GM18508 (cell line): Measurements from ENCODE around the gene FOXI2.

Experiments used
- ATAC-seq: cut with Tn5 transposase; IDR thresholded peaks from one replicate; pipeline ENCODE4 v1.9.1; 2021; ENCODE audit warnings: moderate number of reproducible peaks; ENCODE audit not compliant: insufficient read depth, unreplicated experiment

FOXI2 gene

DNA sequence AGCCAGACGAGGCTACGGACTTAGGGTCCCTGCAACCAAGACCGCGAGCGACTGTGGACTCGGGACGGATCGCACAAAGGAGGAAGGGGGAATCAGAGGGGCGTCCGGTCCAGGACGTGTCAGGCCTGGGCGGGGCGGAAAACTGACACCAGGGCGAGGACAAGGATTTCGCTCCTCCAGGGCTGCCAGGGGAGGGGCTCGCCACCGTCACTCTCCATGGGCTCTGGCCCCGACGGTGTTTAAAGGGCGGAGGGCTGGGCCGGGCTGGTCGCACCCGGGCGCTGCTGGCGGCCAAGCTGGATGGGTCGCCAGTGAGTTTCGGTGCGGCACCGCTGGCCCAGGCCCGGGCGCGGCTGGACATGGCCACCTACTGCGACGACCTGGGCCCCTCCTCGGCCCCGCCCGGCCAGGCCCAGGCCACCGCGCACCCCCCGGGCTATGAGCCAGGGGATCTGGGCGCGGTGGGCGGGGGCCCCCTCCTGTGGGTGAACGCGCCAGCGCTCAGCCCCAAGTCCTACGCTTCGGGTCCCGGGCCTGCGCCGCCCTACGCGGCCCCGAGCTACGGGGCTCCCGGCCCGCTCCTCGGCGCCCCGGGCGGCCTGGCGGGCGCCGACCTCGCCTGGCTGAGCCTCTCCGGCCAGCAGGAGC, at the start of gene FOXI2:
FOXI2 (plus strand) TSS at position 271 of the 648 bp plus-strand sequence; CDS start at position 360, 89 bp downstream.
- ATAC-seq: no peak

GRCh38 chr10:127687548-127687947, 49.4 kb upstream of the FOXI2 start:
- no peak for ATAC-seq

DNA sequence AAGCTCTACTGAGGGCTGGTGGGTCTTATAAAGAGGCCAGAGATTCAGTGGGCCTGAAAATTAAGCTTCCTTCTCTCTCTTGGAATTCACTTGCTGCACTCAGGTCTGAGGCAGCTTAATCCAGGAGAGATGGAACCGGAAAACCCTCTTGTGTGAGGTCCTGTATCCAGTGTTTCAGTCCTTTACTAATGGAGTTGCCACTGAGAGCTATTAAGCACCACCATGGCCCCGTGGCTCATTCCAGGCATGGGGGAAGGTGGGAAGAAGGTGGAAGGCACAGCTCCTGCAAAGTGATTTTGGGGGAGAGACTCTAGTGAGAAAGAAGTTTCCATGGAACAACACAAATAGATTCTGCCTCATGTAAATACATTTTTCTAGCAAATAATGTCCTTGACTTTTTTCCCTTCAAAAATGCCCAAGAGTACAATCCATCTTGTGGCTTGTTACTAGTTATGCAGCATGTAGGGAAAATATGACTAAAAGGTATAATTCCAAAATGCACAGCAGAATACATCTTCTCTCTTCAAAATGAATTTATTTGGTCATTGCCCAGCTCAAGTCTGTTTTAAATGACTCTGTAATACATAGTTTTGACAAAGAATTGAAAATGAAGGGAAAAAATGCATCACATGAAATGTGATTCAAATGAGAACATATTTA, 46.7 kb upstream of the FOXI2 start:
- no peak for ATAC-seq

- ATAC-seq: peak; percentile 76
These were observed 42.3 kb upstream of the FOXI2 start for GRCh38 chr10:127694580-127695193.

GRCh38 chr10:127695431-127695830, 41.6 kb upstream of the FOXI2 start:
- no peak for ATAC-seq

DNA sequence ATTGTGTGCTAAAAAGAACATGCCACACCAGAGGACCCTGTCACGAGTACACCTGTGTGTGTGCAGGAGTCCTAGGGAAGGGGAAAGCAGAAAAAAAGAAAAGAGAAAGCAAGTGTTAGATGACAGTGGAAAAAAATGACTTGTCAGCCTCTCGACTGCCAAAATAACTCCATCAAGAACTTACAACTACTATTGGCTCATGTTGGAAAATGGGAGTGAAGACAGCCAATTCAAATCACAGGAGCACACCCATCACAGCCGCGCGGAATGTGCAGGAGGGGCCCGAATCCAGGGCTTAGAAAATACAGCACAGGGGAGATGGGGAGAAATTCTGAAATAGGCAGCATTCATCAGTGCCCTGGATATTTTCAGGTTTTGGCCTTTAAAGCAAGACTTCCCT, 38.1 kb upstream of the FOXI2 start:
- no peak for ATAC-seq

GRCh38 chr10:127699311-127699710, 37.7 kb upstream of the FOXI2 start:
- ATAC-seq: no peak

DNA sequence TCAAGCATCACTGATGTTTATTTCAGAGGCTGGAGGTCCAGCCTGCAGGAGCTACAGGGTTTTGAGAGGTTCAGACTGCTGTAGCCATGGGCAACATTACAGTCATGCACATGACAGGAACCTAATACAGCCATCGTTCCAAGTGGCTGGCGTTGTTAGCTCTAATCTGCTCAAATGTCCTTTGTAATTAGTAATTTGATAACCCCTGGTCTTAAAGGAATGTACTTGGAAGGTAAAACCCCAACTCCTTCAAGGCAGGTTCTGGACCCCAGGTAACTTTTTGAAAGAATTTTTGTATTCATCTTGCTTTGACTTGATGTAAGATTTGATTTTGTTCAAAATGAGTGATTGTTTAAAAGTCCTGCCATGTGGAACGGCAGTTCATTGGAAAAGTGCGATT, 34.7 kb upstream of the FOXI2 start:
- no peak for ATAC-seq

- no peak for ATAC-seq
These were observed 21.7 kb upstream of the FOXI2 start for GRCh38 chr10:127715249-127715648.

DNA sequence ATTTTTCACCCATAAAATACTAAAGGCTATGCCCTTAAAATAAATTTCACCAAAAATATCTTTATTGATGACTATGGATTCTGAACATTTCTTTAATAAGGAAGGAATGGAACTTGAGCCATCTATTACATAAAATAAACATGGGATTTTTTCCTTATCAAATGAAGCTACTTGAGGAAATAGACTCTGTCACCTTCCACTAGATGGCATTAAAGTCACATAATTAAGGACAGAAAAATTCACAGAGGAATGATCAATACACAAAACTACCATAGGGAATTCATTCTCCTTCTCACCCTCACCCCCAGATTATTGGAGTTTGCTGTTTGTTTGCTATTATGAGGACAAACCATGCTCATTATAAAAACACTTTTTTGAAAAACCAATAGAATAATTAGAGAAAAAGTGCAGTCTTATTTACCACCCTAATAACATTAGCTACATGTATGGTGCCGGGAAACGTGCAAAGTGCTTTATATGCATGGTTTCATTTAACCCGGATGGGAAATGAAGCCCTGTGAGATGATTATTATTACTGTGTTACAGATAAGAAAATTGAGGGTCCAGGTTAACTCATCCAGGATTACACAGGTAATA, 21.1 kb upstream of the FOXI2 start:
- ATAC-seq: no peak

DNA sequence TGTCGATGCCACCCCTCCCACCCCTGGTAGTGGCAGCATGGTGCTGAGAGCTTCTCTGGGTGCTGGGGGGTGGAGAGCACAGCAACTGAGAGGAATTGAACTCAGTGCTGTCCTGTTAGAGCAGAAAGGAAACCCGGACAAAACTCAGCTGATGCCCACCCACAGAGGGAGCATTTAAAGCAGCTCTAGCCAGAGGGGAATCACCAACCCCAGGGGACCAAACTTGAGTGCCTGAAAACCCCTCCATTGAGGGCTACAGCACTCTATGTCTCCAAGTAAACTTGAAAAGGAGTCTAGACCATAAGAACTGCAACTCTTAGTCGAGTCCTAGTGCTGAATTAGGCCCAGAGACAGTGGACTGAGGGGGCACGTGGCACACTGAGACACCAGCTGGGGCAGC, 16.8 kb upstream of the FOXI2 start:
- ATAC-seq: no peak

DNA sequence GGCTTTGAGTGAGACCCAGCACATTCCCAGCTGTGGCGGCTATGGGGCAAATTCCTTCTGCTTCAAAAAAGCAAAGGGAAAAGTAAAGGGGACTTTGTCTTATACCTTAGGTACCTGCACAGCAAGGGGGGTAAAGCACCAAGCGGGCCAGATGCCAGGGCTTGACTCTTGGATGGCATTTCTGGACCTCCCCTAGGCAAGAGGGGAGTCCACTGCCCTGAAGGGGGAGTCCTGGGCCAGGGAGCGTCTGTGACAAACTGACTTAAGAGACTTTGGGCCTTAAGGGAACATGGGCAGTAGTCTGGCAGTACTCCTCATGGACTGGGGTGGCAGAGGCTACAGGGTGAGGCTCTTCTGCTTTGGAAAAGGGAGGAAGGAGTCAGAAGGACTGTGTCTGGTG, 16.1 kb upstream of the FOXI2 start:
- ATAC-seq: no peak

DNA sequence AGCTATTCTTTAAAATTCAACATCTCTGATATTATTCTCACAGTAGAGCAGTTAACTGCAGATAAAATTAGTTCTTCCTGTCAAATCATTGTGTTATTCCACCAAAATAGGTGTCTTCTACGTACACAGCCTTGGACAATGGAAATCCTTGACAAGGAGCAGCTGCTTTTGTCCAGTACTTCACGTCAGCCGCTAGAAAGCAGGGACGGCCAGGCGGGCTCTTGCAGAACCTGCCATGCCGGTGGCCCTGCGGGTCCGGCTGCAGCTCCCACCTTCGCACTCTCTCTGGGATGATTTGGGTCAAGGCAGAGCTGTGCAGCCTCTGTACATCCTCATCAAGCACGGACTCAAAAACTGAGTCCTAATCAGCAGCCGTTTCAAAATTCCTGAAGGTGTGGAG, 2.2 kb upstream of the FOXI2 start:
- ATAC-seq: no peak

DNA sequence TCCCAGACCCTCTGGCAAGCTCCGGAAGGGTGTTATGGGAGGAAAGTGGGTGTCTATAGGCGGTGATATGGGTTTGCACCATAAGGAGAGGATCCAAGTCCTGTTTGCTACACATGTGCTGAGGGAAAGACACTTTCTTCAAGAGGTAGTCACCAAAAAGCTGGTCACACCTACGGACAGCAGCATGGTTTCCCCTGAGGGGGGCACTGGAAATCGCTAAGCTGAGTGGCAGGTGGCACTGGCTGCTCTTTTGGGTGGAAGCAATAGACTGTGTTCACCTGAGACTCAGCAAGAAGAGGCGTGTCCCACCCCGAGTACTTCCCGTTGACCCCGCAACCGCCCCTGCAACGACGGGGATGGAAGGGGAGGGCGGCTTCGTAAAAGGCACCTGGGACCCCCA, 1.8 kb upstream of the FOXI2 start:
- no peak for ATAC-seq

- ATAC-seq: no peak
These were observed 1.2 kb upstream of the FOXI2 start for GRCh38 chr10:127735723-127736221.

GRCh38 chr10:127736222-127736914, 617 bp upstream of the FOXI2 start:
- ATAC-seq: no peak

DNA sequence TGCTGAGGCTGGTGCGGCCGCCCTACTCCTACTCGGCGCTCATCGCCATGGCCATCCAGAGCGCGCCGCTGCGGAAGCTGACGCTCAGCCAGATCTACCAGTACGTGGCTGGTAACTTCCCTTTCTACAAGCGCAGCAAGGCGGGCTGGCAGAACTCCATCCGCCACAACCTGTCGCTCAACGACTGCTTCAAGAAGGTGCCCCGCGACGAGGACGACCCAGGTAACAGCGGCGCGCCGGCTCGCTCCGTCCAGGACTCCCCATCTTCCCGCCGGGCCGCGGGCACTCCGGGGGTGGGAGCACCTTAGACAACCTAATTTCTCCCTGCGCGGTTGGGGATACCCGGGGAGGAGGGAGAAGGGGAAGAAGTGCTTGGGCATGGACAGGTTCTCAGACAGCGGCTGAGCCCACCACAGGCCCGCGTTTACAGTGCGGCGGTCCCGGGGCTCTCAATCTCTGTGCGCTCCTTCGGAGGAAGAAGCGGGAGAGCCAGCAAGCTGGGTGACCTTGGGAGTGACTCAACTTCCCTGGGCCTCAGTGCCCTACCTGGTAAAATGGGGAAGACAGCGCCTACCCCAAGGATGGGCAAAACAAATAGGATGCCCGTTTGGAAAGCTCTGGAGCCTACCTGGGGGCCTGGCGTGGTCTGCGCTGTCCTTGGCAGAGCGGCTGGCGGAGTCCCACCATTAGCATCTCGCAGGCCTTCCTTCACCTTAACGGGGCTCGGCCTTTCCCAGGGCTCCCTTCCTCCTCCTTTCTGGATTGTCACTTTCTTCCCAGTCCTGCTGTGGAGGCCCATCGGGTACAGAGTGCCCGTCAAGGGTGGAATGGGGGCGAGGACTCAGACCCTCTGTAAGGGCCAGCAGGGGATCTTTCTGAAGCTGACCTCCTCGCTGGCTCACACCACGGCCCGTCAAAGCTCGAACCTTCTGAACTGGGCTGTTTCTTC, 852 bp downstream of the FOXI2 start:
- ATAC-seq: no peak

DNA sequence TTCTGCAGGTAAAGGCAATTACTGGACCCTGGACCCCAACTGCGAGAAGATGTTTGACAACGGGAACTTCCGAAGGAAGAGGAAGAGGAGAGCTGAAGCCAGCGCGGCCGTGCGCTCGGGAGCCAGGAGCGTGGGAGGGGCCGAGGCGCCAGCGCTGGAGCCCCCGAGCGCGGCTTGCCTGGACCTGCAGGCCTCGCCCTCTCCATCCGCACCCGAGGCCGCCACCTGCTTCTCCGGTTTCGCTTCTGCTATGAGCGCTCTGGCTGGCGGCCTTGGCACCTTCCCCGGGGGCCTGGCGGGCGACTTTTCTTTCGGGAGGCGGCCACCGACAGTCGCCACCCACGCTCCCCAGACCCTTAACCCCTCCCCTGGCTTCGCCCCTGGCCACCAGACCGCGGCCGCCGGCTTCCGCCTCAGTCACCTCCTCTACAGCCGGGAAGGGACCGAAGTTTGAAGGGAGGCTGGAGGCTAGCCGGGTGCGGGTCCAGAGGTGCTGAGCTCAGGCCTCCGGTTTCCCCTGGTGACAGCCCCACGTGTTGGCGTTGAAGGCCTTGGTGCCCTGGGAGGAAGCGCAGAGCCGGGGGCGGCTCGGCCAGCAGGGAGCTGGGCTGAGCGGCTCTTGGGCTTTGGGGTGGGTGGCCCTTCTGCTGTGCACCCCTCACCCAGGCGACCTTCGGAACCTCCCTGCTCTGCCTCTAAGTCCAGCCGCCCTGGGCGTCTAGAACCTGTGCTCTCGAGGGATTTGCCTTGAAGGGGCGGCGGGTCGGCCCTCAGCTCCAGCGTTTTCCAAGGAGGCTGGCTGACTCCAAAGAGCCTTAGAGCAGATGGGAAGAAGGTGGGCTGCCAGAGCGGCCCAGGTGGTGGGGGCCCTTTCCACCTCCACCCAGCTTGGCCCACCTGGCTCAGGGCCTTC, 1.8 kb downstream of the FOXI2 start:
- ATAC-seq: no peak

DNA sequence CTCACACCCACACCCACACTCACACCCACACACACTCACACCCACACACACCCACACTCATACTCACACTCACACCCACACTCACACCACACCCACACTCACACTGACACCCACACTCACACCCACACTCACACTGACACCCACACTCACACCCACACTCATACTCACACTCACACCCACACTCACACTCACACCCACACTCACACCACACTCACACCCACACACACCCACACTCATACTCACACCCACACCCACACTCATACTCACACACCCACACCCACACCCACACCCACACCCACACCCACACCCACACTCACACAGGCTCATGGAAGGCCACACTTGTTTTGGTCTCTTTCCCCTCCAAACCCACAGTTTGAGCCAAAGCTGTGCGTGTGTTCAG, 2.9 kb downstream of the FOXI2 start:
- no peak for ATAC-seq
